GM18517 (cell line): ENCODE results near the gene VTI1A.
"Not testable (repeated sequence)": the region's sequence is repeated elsewhere in the genome, so short reads cannot be mapped to it uniquely, and the experiment has no call there.

Source experiments
- ATAC-seq: cut with Tn5 transposase; IDR thresholded peaks from one replicate; pipeline ENCODE4 v1.9.1; 2021; ENCODE audit warnings: mild to moderate bottlenecking, moderate library complexity; ENCODE audit not compliant: unreplicated experiment

VTI1A gene

DNA sequence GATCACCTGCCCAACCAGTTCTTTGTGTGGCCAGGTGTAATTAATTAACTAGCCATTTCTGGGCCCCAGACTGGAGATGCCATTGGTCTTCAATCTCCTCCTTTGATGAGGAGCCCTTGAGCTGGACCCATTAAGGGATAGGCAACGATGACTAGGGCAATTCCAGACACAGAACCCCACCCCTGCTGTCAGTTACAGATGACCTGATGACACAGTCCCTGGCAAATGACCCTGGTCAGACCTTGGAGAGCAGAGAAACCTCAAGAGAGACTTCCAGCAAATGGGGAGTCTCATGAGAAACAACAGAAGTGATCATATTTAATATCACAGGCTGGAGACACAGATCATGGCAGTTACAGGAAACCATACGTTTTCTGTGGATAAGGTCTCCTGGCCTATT lies 401.2 kb downstream of the VTI1A start:
- no peak for ATAC-seq

DNA sequence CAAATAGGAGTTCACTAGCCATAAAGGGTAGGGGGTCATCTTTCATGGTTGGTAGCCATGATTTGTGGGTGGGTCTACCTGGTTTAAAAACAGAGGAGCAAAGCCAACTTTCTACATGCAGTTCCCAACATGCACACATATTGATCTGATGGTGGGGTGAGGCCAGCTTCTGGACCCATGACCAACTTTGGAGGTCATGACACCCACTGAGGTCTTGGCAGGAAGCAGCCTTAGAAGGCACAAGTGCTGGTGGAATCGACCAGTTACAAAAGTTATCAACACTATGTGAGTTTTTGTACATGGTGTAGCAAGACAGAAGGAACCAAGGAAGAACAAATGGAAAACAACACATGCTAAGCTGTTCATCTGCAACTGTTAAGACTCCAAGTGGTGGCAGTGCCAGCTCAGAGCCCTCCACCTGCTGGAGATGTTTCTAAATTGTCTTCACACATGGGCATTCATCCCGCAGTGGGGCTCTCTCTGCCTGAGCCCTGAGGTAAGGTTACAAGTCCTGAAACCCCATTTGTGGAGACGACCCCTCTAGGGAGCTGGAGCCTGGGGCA lies 401.9 kb downstream of the VTI1A start:
- ATAC-seq: no peak

DNA sequence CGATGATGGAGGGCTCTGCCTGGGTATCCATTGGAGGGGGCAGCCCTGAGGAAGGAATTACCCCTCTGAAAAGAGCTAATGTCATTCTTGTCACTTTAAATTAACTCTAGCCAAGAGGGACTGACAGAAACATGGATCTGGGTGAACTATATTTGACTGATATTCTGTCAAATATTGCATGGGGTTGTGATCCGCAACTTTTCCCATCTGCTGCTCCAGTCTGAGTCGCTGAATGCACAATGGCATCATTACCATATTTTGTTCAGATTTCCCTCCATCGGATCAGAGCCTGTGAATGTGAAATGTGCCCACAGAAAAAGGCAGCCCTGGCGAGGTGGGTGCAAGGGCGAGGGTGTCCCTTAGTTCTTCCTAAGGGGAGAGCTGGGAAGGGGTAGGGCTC lies 402.5 kb downstream of the VTI1A start:
- no peak for ATAC-seq

DNA sequence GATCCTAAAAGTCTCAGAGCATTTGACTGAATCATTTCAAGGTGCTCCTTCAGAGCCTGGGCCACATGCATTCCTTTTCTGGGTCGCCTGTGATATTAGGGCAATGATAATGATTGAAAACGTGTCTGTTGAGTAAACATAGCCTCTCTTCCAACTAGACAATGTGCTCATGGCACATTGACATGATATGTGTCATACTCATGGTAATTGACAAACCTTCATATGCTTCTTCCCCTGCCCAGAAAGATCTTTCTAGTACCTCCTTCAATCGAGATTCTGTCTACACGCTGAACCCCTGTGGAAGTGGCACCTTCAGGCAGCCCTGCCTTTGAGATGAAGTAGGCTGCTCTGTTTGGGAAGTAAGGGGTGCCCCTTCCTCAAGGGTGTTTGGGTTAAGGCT lies 404.2 kb downstream of the VTI1A start:
- no peak for ATAC-seq

DNA sequence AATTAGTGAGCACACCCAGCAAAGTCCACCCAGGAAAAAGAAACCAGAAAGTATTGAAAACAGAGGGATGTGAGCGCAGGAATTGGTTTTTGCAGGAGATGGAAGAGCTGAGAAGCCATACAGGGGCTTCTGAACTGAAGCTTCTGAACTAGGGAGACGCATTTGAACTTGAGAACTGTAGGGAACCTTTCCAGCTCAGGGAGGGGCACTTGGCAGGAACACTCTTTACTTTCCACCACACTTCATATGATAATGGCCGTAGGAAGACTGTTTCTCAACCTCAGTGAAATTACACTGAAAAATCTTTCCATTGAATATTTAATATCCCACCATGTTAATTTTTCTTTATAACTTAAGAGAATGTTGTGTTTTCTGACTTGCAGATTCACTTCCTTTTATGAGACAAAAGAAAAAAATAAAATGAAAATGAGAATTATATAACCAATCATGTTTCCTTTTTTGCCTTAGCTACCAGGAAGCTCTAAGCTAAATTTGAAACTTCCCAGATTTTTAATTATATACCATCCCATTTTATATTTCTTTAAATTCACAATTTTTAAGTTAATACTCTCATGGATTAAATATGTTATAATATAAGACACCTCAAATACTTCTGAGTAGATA lies 404.7 kb downstream of the VTI1A start:
- ATAC-seq: no peak

DNA sequence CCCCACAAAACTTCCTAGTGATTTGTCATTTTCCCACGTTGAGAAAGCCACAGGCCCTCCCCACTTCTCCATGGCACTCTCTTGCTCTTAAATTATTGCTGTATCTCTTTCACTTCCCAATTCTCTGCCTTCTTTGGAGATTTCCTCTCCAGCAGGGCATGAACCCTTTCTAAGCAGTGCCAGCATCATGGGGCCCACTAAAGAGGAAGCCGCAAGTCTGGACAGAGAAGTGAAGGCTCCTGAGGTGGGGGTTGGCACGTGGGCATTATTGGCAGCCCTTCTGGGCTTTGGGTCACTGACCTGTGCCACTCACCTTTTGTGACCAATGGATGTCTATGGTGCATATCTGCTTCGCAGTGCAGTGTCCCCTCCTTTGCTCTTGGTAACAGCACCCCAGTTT lies 405.3 kb downstream of the VTI1A start:
- no peak for ATAC-seq

DNA sequence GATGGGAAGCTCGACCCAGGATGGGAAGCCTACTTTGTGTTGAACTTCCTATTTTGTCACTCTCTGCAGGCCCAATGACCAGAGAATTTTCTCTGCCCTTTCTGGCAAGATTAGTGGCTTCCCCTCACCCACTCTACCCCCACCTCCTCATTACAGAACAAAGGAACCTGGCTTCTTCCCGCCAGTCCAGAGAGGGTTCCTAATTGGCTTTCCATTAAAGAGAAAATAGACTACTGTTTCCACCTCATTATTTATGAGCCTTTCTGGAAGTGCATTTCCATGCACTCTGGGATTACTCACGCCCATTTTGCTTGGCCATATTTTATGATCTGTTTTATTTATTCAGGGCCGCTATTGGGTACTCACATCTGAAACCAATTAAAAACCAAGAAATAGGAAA lies 408.1 kb downstream of the VTI1A start:
- no peak for ATAC-seq

DNA sequence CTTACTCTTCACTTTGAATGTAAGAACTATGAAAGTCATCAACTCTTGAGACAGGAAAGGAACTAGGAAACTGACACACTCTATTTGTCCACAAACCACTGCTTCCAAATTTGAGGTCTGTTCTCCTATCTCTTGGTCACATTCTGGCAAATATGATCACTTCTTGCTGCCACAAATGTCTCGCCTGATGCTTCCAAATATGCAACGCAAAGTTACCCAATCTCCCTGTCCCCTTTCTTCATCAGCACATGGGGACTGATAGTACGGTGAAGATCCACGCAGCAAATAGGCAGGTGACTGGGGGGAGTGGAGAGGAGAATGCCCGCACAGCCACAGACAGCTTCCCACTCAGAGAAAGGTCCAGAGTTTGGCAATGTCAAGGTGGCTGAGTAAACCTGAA lies 410.5 kb downstream of the VTI1A start:
- ATAC-seq: no peak

DNA sequence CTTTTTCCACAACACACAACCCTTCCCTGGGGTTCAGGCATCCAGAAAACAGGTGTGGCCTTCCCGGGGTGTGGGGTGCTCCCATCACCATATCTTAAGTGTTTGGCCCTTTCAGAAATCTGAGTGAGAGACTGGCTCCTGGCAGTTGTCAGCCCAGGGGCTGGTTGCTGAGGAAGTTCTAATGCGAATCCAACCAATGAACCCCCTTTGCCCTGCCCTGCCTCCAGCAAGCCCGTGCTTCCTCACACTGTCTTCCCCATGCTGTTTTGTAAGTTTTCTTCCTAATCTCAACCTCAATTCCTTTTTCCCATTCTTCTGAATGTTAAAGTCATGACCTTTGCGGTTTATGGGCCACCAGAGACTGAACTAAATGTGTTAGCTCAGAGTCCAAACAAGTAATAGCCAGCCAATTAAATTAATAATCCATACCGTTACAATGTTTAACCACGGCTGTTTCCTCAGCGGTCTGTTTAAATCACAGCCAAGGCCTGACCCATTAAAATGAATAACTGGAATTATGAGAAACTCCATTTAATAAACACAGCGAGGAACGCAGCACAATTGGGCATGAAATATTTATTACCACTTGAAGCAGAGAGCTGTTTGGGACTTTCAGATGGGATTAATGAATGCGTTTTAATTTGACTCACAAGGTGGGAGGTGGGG lies 412.1 kb downstream of the VTI1A start:
- no peak for ATAC-seq

DNA sequence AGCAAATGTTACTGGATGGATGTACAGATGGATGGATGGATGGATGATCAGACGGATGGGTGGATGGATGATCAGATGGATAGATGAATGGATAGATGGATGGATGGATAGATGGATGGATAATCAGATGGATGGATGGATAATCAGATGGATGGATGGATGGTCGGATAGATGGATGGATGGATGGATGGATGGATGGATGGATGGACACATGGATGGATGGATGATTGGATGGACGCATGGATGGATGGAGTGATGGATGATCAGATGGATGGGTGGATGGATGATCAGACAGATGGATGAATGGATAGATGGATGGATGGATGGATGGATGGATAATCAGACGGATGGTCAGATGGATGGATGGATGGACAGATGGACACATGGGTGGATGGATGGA lies 412.8 kb downstream of the VTI1A start:
- ATAC-seq: no peak

DNA sequence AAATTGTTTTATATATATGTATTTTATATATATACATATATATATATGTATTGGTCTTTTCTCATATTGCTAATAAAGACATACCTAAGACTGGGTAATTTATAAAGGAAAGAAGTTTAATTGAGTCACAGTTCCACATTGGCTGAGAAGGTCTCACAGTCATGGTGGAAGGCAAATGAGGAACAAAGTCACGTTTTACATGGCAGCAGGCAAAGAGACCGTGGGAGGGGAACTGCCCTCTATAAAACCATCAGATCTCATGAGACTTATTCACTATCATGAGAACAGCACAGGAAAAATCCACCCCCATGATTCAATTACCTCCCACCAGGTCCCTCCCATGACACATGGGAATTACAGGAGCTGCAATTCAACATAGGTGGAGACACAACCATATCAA lies 416.4 kb downstream of the VTI1A start:
- ATAC-seq: not testable (repeated sequence)
